ENCODE results near the gene HES6.
"Not testable (repeated sequence)": the region's sequence is repeated elsewhere in the genome, so short reads cannot be mapped to it uniquely, and the experiment has no call there.

The HES6 gene, protein sequence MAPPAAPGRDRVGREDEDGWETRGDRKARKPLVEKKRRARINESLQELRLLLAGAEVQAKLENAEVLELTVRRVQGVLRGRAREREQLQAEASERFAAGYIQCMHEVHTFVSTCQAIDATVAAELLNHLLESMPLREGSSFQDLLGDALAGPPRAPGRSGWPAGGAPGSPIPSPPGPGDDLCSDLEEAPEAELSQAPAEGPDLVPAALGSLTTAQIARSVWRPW

DNA sequence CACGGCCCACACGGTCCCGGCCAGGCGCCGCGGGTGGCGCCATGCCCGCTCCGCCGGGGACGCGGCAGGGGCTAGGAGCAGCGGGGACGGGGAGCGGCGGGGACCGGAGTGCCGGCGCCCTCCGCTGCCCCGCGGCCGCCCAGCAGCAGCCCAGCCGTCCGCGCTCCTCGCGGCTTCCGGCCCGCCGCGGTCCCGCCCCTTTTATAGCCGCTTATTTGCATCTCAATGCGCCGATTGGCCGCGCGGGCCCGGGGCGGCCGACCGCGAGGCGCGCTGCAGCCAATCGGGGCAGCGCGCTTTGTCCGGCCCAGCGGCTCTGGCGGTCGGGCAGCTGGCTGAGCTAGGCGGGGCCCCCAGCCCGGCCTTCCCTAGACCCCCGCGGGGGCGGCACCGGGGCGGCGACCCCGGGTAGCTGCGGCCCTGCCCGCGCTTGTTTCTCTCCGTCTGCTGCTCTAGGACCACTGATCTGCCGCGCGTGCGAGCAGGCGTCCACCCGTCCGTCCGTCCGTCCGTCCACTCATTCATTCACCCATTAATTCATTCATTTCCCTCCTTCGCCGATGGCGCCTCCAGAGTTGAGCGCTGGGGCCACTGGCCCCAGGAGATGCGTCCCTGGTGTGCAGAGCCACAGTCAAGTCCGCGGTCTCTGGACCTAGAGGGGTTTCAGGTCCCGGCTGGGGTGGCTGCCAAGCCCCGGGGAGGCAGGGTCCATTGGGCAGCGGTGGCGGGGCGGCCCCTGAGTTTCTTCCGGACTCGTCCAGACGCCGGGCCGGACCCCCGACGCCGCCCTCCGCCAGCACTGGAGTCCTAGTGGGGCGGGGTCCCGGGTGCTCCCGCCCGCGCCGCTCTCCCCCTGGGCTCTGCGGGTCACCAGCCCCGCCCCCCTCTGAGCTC lies at the start of gene HES6:
TSS of gene HES6 (minus strand) at position 176 of the 894 bp plus-strand sequence. CDS start at position 43, 133 bp downstream.
- peak; percentile 92 for DNase-seq

DNA sequence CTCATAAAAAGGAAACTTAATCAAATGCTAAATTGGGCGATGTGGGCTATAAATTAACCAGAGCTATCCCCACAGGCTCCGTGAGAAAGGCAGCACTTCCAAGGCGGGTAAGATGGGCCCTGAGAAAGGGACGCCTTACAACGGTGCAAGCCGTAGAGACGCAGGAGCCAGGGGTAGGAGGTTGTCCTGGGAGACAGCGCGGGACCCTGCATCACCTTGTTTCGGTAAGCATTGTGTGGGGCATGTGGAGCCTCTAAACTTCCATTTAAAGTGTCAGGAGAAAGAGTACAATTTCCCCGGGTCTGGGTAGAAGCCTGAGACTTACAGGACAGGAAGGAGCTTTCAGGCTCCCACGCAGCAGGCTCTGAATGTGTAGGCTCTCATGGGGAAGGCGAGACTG lies 49.7 kb upstream of the HES6 start:
- DNase-seq: no peak

DNA sequence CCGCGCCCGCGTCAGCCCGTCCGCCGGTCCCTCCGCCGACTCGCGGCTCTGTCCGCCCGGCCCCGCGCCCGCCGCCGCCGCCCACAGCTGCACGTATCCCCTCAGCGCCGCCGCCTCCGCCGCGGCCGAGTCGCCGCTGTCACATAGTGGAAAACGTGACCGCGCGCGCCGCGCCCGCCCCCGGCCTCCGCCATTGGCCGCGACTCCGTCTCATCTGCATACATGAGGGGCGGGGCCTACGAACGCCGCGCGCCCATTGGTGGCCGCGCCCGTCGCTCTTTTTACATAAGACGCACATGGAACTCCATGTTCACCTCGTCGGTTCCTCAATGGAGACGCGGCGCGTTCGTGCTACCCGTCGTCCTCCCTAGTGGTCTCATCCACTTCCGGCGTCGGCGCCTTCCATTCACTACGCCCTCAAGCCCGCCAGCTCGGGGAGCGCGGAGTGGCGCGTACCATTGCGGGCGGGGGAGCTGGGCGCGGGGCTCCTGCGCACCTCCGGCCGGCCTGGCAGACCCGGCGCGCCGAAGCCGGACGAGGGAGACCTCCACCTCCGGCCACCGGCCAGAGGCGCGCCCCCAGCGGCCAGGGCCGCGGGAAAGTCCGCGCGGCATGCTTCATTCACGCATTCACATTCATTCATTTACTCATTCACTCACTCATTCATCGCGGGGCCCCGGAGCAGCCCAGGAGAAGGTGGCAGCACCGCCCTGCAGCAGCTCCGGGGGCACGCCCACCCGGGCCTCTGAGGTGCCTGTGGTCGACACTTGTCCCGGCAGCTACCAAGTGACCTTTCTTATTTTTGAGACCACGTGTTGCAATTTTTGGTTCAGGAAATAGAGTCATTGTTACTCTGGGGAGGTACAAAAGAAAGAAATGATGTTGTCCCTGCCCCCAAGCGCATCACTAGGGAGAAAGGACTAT lies 49.1 kb upstream of the HES6 start:
- DNase-seq: peak; percentile 97

DNA sequence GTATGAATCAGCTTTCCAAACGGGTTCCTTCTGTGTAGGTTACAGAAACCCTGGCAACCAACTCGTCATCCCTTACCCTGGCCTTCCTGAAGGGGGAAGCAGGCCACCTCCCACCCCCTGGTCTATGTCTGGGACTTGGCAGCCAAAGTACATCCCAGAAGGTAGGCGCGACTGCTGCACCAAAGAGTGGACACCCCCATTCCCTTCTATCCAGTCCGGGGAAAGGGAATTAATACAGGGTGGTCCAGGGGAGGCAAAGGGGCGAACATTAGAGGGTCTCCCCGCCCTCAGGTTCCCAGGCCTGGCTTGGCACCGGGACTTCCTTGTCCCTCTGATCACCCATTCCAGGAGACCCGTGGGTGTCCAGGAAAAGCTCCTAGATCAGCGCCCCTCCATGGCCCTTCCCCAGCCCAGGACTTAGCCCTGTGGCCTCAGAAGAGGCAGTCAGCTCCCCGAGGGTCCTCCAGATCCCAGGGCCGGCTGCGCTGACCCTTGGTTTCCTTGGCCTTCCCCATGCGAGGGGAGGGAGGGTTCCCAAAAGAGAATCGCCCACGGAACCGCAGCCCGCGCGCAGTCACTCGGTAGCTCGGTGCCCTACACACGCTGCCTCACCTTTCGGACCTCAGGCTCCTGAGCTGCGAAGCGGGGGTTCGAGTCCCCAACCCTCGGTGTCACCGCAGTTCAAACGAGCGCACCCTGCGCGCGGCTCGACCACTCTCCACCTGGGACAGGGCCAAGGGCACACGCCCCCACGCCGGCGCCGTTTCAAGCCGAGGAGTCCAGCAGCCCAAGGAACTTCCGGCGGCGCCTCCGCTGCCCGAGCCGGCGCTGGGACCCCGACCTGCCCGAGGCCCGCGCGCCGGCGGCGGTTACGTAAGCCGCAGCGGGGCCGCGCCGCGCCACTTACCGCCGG lies 48.2 kb upstream of the HES6 start, which contains the start of gene PER2:
TSS of gene PER2 (minus strand) at position 874 of the 913 bp plus-strand sequence. CDS start 10,674 bp downstream, outside the sequence.
- DNase-seq: no peak

DNA sequence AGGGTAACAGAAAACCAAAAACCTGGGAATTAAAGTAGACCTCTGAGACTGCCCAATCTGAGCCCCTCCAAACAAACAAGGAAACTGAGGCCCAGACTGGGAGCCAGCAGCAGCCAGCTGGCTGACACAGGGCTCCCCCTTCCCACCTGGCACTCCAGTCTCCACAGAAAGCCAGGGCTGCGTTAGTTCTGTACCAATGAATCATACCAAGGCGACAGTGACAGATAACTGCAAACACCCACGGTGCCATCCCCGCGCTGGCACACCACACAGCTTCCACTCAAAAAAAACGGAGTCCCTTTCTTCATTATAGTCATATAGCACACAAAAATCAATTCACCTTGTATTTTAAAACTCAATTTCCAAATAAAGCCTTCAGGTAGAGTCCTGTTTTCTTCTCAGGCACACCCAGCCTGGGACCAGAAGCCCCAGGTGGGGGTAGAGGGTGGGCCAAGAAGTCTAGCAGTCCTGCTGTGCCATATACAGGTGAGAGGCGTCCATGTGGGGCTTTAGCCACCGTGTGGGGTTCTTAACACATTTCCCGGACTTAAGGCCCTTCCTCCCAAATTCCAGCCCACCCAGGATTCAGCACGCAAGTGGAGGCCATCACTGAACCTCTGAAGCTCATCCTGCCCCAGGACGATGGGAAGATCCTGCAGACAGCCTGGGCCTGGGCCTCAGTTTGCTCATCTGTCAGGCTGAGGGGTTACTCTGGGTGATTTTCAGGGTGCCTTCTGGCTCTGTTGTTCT lies 47.3 kb upstream of the HES6 start:
- no peak for DNase-seq

DNA sequence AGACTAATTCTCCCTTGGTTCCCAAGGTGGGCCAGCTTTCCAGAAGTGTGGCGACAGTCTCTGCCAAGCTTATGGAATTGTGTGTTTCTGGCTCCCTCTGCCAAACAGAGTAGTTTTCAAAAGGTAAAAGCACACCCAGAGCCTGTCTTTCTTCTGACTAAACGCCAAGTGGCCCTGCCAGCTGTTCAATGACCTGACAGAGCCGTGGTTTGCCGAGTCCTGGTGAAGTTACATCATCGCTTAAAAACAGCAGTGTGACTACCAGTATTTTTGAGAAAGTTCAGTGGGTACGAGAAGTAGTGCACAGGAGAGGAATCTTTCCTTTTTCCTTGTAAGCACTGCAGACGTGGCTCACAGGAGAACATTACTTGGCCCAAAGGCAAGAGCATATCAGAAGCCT lies 46.7 kb upstream of the HES6 start:
- DNase-seq: no peak

DNA sequence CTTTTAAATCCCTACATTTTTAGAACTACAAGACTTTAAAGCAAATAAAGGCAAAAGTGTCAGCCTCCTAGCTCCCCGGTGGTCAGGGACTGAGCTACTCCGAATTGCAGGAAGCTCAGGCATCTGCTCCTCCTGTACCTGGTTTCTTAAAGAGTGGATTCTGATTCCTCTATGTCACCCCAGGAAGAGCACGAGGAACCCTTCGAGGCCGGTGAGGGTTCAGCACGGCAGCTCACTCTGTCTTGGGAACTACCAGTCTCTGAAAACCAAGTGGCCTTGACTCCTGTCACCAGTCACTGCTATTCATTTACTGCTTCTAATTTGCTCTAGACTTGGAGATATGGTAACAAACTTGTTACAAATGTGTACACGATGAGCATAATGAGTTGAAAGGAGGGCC lies 46.3 kb upstream of the HES6 start:
- DNase-seq: no peak

DNA sequence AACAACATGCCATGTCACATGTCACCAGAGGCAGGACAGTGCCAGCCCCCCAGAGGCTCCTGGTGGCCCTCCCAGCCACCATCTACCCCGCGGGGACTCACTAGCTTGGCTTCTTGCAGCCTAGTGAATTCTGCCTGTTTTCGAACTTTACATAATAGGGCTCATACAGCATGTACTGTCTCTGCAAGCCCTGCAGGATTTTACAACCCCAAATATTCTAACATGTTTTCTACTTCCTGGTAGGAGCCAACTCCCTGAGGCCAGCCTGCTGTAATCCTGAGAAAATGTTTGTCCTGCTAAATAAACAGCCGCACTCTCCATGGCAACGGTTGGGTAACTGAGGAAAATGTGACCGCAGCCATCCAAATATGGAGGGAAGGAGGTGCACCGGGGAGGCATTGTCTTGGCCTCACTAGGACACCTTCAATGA lies 45.8 kb upstream of the HES6 start:
- DNase-seq: no peak

DNA sequence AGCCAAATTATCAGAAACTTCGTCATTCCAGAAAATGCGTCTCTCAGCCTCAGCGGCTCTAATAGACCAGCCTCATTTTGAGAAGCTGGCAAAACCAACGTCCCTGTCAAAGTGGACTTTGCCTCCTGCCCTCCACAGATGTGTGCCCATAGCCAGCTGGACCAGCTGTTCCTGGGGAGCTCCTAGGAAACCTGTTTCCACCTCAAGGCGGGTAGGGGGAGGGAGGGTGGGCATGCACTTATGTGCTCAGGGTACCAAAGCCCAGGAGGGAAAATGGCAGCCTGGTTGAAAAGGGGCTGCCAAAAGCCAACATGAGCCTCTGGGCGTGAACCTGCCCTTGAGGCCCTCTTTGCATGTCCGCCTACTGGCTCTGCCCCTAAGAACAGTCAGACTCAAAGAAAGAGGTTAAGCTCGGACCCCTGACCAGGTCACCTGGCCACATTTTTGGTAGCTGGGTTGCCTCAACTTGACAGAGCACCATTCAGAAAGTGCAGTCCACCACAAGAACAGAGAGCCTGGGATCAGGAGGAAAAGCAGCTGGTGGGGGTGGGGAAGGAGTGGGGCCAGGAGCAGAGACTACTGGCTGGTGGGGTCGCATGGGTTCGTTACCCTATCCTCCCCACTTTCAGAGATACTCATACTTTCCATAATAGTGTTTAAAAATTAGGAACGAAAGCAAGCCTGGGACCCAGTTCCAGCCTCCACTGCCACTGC lies 45.1 kb upstream of the HES6 start:
- no peak for DNase-seq

DNA sequence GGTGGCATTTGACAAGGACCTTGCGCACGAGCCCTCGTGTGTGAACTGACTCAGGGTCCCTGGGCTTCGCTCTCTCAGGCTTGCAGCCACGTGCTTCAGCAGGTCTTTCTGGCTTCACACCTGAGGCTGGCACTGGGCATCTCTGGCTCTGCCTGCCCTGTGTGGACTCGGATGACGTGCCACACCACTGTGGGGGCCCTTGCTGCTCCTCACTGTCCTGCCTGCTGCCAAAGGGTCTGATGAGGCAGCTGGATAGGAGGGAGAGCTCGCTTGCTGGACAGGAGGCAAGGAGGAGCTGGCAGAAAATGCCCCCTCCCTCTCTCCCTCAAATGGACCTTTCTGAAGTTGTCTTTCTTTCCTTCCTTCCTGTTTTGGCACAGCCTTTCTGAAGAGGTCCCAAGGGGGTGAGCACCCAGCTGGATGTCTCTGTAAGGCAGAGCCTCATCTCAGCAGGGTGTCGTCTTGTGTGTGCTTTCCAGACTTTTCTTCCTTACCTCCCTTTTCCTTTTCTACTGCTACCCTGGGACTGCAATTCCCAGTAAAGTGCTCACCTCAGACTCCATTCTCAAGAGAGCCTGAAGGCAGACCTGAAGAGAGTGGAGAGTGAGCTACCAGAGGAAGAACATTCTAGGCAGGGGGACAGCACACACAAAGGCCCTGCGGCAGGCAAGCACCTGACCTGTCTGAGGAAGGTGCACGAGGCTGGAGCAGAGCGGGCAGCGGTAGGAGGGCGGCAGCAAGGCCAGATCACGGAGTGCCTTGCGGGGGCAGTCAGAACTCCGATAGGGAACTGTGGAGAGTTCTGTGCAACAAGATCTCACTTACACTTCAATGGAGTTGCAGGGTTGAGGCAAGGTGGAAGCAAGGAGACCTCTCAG lies 43.3 kb upstream of the HES6 start:
- DNase-seq: no peak

DNA sequence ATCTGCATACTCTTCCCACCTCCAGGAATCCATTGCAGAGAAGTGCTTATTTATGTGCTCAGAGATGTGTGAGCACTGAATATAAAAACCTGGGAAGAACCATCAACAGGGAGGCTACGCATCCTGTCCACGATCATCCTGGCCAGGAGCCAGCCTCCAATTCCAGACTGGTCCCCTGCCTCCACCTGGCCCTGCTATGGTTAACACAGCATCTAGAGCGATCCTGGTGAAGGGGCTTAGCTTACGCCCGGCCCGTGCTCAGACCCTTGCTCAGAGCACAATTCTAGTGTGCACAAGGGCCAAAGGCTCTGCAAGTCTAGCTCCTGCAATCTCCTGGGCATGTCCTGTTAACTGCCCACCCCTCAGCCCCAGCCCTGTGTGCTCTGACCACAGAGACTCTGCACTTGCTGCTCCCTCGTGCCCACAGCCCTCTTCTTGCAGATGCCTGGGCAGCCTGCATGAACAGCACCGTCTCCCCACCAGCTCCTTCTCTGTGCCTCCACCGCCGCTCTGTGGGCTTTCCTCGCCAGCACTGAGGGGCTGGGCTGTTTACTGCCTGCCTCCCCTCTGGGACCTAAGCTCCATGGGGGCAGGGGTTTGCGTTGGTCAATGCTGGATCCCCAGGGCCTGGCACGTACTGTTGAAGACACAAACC lies 42.1 kb upstream of the HES6 start:
- no peak for DNase-seq

DNA sequence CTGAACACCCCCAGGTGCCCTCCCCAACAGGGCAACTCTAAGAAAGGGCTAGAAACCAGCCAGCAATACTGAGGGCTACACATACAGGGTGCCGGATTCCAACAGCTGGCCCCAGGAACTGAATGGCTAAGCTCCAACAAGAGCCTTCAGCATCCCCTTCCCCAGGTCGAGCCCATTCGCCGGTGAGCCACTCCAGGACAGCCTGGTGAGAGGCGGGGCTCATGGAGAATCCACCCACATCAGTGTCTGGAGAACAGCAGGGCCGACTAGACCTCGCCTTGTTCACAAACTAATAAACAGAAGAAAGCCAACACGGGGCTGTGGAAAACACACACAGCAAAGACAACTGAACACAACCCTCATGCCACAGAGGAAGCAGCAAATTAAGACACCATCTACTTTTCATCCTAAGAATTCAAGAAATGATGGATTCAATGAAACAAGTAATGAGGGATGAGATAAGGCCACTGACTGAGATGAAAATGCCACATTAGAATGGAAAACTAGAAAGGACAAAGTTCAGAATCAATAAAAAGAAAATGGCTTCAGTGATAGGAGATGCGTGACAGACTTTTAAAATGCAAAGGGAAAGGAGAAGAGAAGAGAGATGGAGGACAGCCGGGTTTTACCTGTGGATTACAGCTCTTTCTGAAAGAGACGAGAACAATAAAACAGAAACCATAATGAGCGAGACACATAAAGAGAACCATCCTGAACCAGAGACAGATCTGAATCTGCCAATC lies 40.4 kb upstream of the HES6 start:
- no peak for DNase-seq

DNA sequence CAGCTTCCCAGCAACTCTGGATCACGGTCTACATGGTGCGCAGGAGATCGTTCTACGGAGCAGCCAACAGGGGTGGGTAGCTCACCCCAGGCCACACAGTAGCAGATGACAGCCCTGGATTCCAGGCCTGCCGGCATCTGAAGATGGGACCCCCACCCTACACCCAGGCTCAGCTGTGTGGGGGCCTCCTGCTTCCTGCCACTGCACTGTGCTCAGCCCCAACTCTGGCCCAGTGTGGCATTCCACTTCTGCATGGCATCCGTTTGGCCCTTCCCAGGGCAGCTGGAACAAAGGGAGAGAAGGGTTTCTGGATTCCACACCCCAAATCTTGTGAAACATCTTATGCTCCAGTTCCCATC lies 39.5 kb upstream of the HES6 start:
- DNase-seq: no peak

DNA sequence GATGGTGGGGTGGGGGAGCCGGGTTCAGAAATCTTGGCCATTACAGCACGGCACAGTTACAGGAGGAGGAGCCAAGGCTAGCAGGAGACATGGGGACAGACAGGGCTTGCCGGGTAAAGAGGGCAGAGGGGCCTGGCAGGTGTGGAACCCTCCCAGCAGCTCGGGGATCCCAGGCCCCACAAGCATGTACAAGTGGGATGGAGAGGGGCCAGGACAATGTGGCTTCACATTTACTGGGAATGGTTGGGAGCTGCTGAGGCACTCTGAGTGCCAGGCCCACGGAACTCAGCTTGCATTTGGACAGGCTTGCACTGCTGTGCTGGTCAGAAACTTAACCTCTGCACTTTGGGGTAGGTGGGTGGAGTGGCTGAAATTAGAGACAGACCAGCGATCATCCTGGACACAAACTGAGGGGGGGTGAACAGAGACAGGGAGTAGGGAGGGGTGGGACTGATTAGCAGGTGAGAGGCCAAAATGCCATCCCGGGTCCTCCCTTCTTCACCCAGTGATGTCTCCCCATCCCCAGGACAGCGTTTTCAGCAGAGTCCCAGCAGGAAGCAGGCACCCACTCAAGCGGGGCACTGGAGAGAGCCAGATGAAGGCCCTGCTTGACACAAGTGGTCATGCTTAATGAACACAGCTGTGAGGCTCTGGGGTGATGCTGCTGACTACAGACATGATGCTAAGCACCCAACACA lies 38.9 kb upstream of the HES6 start:
- DNase-seq: no peak

DNA sequence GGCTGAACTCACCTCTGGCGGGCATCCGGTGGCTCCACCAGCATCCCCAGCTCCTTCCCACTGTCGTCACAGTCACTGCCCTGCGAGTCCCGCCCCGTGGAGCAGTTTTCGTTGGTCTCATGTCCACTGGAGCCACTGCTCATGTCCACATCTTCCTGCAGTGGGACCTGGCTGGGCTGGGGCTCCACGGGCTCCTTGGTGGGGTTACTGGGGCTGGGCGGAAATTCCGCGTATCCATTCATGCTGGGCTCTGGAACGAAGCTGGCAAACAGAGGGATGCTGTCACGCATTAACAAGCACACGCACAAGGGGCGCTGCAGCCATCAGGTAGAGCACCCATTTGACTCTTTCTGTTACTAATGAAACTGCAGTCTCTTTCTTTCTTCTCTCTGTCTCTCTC lies 37.9 kb upstream of the HES6 start:
- no peak for DNase-seq

DNA sequence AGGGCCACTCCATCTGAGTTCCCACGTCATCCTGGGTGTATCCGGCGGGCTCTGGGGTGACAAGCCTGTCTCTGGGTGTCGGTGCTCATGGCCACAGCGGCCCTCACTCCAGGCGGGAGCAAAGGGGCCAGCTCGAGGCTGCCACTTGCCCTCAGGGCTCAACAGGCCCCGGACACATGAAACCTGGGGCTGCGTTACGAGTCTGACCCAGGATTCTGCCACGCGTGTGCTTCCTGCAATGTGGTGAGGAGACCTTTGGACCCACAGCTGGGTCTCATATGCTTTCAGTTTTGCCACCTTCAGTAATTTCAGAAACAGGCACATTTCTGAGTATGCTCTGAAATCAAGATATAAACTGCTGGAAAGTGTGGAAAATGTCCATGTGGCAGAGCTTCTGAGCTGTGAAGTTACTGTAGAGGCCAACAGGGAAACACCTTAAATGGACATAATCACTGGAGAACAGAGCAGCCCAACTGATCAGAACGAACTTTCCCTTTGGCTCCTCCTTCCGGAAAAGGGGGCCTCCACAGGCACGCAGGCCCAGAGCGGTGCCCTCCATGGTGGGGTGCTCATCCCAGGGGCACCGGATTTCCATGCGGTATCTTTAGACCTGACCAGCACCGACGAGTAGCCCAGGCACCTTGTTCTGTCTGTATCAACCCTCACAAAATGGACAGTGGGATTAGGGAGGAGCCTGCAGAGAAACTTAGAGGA lies 34.5 kb upstream of the HES6 start:
- no peak for DNase-seq

DNA sequence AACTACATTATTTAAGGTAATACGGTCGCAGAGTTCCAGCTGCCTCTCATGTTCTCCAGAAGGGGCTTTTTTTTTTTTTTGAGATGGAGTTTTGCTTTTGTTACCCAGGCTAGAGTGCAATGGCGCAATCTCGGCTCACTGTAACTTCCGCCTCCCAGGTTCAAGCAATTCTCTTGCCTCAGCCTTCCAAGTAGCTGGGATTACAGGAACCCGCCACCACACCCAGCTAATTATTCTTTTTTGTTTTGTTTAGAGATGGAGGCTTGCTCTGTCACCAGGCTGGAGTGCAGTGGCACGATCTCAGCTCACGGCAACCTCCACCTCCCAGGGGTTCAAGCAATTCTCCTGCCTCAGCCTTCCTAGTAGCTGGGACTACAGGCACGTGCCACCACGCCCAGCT lies 33.6 kb upstream of the HES6 start:
- not testable (repeated sequence) for DNase-seq

Data from NCI-H1105 (cell line).